HG02678 (cell line): Measurements from ENCODE around the gene ANO1.

ENCODE experiments used
- ATAC-seq: cut with Tn5 transposase; IDR thresholded peaks from one replicate; pipeline ENCODE4 v1.9.1; 2021; ENCODE audit warnings: mild to moderate bottlenecking, moderate library complexity; ENCODE audit not compliant: unreplicated experiment

The ANO1 gene

DNA sequence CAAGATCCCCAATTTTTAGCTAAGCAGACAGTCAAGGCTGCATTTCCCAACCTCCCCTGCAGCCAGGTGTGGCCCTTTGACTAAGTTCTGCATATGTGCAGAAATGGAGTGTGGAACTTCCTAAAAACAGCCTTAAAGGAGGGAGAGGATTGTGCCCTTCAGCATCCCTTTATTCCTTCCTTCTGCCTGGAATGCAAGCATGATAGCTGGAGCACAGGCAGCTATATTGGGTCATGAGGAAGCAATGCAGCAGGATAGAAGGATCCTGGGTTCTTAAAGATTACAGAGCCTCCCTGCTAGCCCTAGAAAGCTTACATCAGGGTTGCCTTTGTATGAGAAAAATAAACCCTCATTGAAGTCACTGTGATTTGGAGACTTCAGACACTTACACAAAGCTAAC, 154.9 kb downstream of the ANO1 start:
- no peak for ATAC-seq

DNA sequence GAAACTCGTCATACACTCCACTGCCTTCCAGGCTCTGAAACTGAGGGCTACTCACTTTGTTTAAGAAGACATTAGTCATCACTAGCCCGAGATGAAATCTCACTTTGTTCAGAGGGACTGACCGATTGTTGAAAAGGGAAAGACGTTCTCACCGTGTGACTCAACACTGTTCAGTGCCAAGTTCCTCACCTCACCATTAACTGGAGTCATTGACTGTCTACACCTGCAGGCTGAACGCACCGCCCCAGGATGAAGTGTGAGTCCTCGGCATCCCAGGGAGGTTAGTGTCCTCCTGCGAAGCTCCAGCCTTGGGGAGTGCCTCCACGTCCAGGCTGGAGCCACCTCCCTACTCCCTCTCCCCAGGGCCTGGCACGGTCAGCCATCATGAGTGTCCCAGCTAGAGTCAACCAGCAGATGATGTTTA, 155.4 kb downstream of the ANO1 start:
- no peak for ATAC-seq

DNA sequence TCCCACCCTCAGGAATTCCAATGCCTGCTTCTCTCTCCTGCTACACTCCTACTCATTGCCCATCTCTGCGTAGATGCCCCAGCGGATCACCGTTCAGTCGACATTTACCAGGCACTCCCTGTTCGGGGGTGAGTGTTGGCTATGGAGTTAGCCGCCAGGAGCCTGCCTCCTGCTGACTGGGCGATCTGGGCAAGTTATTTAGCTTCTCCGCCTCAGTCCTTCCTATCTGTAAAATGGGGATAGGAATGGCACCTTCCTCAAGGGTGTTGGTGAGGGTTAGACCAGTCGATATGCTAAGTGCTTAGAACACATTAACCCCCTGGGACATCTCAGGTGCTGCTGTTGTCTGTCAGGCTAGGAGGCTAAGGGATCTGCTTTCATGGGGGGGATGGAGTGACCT, 155.8 kb downstream of the ANO1 start:
- ATAC-seq = no peak
